HFF-Myc (cell line): Measurements from ENCODE around the gene NTSR1.

Experiments
- DNase-seq: peaks from one replicate; pipeline ENCODE4 v3.0.0-alpha.2; 2011; ENCODE audit warnings: low read depth; ENCODE audit errors: extremely low read depth
- H3K4me3 ChIP-seq: replicated peaks from 2 replicates; pipeline ENCODE4 v1.5.1; 2011; ENCODE audit warnings: low read depth, mild to moderate bottlenecking, control low read depth, low read length
- TF ChIP-seq, protein P1 (sequence below): IDR thresholded peaks from 2 replicates; pipeline ENCODE4 v1.5.1; 2012; ENCODE audit warnings: mild to moderate bottlenecking, low read depth, low read length, control low read depth; ENCODE audit errors: missing control alignments

NTSR1 gene

DNA sequence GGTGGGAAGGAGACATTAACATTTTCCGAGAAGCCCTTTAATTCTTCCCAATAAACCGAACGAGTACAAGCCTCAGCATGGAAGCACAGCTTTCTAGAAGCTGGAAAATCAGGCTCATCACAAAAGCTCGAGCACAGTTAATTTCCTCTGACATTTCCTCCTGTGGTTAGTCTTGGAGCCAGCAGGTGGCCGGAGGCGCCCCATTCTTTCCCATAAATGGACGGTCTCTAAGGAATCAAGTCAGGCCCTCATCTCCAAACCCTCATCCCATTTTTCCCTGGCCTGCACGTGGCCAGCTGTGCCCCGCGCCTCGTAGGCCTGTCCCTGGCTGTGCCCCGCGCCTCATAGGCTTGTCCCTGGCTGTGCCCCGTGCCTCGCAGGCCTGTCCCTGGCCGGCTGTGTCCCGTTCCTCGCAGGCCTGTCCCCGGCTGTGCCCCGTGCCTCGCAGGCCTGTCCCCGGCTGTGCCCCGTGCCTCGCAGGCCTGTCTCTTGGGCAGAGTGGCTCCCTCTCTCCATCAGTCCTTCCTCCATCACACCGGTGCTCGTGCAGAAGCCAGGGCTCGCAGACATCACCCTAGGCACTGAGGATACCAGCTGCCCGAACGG lies 19.7 kb upstream of the NTSR1 start:
- no peak overlapping the region for H3K4me3 ChIP-seq
- DNase-seq: no peak
- TF ChIP-seq, protein P1, sequence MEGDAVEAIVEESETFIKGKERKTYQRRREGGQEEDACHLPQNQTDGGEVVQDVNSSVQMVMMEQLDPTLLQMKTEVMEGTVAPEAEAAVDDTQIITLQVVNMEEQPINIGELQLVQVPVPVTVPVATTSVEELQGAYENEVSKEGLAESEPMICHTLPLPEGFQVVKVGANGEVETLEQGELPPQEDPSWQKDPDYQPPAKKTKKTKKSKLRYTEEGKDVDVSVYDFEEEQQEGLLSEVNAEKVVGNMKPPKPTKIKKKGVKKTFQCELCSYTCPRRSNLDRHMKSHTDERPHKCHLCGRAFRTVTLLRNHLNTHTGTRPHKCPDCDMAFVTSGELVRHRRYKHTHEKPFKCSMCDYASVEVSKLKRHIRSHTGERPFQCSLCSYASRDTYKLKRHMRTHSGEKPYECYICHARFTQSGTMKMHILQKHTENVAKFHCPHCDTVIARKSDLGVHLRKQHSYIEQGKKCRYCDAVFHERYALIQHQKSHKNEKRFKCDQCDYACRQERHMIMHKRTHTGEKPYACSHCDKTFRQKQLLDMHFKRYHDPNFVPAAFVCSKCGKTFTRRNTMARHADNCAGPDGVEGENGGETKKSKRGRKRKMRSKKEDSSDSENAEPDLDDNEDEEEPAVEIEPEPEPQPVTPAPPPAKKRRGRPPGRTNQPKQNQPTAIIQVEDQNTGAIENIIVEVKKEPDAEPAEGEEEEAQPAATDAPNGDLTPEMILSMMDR: peak; percentile 34

GRCh38 chr20:62689861-62690260 lies 18.8 kb upstream of the NTSR1 start:
- TF ChIP-seq, protein P1: no peak
- H3K4me3 ChIP-seq: no peak overlapping the region
- DNase-seq: no peak

DNA sequence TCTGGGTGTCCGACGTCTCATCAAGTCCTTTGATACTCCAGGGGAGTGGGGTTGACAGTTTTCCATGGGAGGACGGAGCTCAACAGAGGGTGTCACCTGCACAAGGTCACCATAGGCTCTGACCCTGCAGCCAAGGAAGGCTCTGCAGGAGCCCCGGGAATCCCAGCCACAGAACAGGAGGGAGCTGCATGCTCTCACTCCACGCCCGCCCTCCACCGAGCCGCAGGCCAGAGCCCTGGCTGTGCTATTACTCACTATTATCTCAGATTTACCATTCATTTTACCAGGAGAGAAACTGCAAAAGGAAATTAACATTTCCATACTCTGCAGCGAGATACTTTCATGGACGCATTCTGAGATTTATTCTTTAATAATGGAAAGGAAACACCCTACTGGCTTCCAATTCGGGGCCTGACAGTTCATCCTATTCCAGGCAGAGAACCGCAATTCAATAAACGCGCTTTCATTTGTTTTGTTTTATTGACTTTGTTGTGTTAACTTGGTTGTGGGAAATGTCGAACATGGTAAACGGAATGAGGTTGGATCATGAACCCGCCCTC lies 18.3 kb upstream of the NTSR1 start:
- TF ChIP-seq, protein P1: no peak
- H3K4me3 ChIP-seq: no peak overlapping the region
- no peak for DNase-seq

DNA sequence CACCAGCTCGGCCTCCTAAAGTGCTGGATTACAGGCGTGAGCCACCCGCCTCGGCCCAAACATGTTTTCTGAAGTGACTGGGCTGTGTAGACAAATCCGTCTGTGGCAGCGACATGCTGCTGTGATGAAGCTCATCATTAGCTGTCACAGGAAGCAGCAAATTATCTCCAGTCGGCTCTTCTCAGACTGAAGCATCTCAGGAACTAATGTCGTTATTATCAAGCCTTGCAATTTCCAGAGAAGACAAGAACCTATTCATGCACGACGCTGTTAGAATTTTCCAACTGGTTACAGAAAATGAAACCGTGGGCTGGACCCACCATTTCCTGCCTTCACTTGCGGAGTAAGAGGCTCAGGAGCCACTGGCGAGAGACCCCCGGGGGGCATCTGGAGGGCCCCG lies 17.1 kb upstream of the NTSR1 start:
- TF ChIP-seq, protein P1: no peak
- no peak for DNase-seq
- no peak overlapping the region for H3K4me3 ChIP-seq

- DNase-seq: no peak
- no peak overlapping the region for H3K4me3 ChIP-seq
- TF ChIP-seq, protein P1: no peak
Measured at GRCh38 chr20:62692176-62692575, 16.5 kb upstream of the NTSR1 start.

GRCh38 chr20:62692801-62693523 lies 15.7 kb upstream of the NTSR1 start:
- DNase-seq: no peak
- TF ChIP-seq, protein P1: no peak
- H3K4me3 ChIP-seq: no peak overlapping the region
